ENCODE measurements around the gene SH3TC2.

GRCh38 chr5:148966938-148967337 lies 95.9 kb downstream of the SH3TC2 start:
- no peak for TF ChIP-seq FOSL2 (IDR thresholded peaks at IDR 0.05; ENCODE audit: borderline replicate concordance, low read depth)
- no peak for TF ChIP-seq SMC3 (IDR thresholded peaks at IDR 0.05; ENCODE audit: low read depth, low read length)
- no peak for TF ChIP-seq FOXJ3 (CRISPR knock-in tag; IDR thresholded peaks at IDR 0.05)
- TF ChIP-seq MXI1 (IDR thresholded peaks at IDR 0.05; ENCODE audit: low read depth, low read length) = no peak
- TF ChIP-seq CTCF (IDR thresholded peaks at IDR 0.05) = no peak
- TF ChIP-seq JUND (IDR thresholded peaks at IDR 0.05) = no peak
- TF ChIP-seq EP300 (IDR thresholded peaks at IDR 0.05; ENCODE audit: borderline replicate concordance in 1 of 2, low read depth in 1 of 2, low read length in 1 of 2) = no peak
- TF ChIP-seq RFX5 (IDR thresholded peaks at IDR 0.05; ENCODE audit: low read length) = no peak
- no peak for TF ChIP-seq RAD21 (IDR thresholded peaks at IDR 0.05; ENCODE audit: low read length)
- no peak for TF ChIP-seq RCOR1 (IDR thresholded peaks at IDR 0.05; ENCODE audit: low read length)
- TF ChIP-seq MEF2A (IDR thresholded peaks at IDR 0.05; ENCODE audit: borderline replicate concordance, low read depth) = no peak
- no peak for TF ChIP-seq POLR2AphosphoS5 (IDR thresholded peaks at IDR 0.05; ENCODE audit: low read depth, low read length)
- no peak for TF ChIP-seq EZH2phosphoT487 (IDR thresholded peaks at IDR 0.05; ENCODE audit: borderline replicate concordance, low read depth)

All from SK-N-SH (cell line).